ENCODE results near the gene GALNT7.
A peak's percentile ranks its signal among the peaks of the same experiment; 100 is the strongest.
"Not testable (repeated sequence)": the region's sequence is repeated elsewhere in the genome, so short reads cannot be mapped to it uniquely, and the experiment has no call there.

The GALNT7 gene

DNA sequence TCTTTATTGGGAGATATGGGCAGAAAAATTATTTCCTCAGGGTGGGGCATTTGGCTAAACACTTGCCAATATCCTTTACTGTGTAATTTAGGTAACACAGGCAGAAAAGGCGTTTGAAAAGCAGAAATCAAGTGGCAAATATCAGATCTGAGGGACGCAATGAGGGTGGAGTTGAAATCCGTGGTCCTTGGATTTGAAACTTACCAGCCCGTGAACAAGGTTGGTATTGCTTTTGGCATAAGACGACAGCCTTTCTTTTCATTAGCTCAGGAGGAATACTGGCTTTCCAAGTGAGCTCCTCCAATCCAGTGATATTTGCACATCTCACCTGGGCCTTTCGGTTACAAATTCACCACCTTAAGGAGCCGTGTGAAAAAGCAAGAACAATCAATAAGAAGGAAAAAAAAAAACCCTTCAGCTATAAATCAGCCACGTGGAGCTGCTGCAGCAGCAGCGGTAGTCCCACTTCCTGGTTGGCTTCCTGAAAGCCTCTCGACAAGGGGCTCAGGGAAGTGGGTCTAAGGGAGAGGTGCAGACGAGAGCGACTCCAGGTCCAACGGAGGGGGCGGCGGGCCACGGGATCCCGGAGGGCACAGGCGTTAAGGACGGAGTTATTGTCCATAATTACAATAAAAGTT, 734 bp upstream of the GALNT7 start:
- no peak for ATAC-seq

- ATAC-seq, result no peak
These were observed 492 bp downstream of the GALNT7 start for GRCh38 chr4:173169178-173169427.

DNA sequence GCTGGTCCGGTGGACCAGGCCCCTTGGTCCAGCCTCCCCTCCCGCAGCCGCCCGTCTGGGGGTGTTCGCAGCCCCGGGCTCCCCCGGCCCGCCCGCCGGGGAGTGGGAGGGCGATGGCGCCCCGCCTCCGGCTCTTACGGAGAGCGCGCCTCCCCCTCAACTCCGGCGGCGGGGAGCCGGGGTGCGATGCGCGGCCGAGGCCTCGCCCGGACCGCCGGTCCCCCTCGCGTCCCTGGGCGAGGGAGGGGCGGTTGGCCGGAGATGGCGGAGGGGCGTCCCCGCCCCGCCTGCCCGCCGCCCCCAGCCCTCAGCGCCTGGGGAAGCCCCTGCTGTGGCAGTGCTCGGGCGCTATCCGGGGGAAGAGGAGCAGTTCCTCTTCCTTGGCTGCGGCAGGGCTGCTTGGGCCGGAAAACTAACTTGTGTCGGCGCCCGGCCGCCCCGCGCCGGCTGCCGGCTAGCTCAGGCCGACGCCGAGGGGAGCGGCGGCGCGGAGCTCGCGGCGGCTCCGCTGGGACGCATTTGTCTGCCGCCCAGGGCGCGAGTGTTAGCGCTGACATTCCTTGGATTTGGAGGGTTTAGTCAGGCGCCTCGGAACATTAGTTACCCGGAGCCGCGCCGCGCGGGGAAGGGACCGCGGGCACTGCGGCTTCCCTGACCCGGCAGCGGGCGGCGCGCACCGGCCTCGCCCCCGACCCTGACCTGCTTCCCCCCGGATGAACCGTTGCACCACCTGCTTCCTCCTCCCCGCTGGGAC, 994 bp downstream of the GALNT7 start:
- ATAC-seq, result peak; percentile 57 to 64

- no peak for ATAC-seq
These were observed 1.7 kb downstream of the GALNT7 start for GRCh38 chr4:173170182-173170778.

GRCh38 chr4:173171098-173171497, 2.5 kb downstream of the GALNT7 start:
- ATAC-seq, result no peak

GRCh38 chr4:173171987-173172386, 3.4 kb downstream of the GALNT7 start:
- no peak for ATAC-seq

DNA sequence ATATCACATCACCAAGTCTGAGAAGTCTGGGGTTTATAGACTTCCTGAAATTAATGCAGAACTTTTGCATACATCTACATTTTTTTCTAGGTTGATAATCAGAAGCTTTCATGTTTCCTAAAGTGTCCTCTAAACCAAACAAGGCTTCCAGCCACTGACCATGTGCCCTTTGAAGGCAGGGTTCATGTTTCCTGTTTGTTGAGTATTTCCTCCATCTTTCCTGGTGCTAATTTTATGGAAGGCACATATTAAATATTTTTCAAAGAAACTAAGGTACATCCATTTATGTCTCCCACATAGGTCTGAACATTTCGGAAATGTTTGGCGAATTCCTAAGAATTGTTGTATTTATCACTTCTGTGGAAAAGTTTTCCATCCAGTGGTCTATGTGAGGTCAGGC, 5.6 kb downstream of the GALNT7 start:
- ATAC-seq, result no peak

DNA sequence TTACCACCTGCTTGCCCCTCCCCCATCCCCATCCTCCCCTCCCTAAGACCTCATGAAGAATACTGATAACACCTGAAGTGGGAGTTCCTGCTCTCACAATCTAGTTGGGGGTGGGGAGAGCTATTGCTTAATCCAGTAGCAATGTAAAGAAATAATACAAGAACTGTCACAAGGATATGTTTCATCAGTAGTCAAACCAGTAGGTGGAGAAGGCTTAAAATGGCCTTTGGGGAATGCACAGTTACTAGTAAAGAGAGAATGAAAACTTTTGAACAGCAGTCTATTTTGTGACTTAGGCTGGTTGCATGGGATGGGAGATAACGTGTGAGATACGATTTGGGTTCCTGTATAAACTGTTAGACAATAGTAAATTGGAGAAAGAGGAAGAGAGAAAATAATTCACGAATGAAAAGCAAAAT, 6.0 kb downstream of the GALNT7 start:
- ATAC-seq, result no peak

DNA sequence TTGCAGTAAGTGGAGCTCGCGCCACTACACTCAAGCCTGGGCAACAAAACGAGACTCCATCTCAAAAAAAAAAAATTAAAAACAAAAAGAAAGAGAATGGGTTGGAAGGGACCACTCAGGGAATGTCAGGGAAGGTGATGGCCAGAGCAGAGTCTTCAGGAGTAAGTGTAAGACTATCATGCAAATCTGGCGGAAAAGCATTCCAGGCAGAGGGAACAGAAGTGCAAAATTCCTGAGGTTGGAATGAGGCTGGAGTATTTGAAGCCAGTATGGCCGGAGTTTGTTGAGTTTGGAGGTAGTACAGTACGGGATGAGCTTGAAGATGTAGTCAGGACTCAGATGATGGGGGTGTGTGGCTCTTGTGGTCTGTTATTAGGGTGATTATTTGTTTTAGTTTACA, 7.4 kb downstream of the GALNT7 start:
- no peak for ATAC-seq

DNA sequence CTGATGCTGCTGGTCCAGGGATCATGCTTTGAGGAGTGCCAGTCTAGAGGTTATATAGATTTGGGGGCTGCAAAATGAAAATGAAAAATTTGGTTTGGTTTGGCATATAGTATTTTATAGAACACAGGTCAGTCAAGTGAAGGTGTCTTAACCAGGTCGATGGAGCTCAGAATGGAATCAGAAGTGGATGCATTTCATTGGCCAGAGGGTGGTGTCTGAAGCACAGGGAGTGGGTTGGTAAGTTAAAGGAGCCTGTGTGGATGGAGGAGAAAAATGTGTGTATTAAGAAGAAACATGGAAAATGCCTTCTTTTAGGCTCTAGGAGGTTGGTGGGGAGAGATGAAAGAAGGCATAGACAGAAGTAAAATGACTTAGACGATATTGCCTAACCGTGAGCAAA, 8.6 kb downstream of the GALNT7 start:
- no peak for ATAC-seq

GRCh38 chr4:173178144-173178543, 9.5 kb downstream of the GALNT7 start:
- no peak for ATAC-seq

- ATAC-seq, result peak; percentile 82 to 95
These were observed 13.2 kb downstream of the GALNT7 start for GRCh38 chr4:173181848-173182247.

DNA sequence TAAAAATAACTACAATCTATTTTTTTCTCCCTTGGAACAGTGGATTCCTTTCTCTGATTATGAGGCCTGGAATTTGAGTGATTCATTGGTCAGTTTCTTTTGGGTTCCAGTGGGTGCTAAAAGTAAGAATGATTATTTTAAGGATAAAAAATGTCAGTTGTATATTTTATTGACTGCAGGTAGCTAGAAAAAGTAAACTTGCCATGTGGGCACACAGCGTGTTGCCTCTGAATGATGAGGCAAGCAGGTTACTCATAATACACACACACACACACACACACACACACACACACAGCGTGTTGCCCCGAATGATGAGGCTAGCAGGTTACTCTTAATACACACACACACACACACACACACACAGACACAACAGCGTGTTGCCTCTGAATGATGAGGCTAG, 13.8 kb downstream of the GALNT7 start:
- no peak for ATAC-seq

- ATAC-seq, result not testable (repeated sequence)
These were observed 15.1 kb downstream of the GALNT7 start for GRCh38 chr4:173183659-173184247.

DNA sequence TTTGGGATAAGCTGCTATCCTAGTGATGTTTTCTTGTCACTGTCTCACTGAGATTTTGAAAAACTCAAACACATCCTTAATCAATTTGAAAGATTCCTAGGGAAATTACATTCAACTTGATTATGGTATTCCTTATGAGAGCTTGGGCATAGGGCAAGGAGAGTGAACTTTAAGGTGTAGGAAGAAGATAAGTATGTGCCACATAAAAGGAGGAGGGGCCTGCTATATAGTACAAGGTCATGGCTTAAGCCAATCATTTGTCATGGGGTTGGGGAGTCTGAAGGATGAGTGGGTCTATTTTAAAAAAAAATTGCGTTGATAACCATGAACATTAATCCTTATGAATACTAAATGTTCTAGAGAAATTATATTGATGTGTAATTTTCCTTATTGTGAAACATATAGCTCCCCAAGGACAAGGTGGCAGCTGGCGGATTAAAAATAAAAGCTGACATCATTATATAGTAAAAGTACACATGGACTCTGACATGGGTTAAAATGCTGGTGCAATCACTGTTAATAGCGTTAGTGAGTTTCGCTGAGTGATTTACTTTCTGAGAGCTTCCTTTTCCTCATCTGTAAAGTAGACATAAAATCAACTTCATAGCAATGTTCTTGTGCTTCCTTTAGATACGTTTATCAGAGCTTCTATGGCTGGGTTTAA, 17.4 kb downstream of the GALNT7 start:
- no peak for ATAC-seq

DNA sequence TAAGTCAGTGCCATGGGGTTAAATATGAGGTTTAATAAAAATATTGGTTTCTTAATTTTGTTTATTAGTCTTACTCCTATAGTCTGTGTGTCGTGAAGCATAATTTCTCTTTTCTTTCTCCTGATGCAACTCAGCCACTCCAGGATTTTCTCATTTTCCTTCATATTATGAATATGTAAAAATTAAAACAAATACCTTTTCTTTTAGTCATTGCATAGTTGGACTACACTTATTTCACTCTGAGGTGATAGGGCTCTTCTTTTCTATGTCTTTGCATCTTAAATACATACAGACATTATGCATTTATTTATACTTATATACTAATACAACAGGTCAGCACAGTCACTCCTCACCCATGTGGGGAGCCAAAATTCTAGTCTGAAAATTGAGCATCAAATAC, 19.1 kb downstream of the GALNT7 start:
- ATAC-seq, result no peak

DNA sequence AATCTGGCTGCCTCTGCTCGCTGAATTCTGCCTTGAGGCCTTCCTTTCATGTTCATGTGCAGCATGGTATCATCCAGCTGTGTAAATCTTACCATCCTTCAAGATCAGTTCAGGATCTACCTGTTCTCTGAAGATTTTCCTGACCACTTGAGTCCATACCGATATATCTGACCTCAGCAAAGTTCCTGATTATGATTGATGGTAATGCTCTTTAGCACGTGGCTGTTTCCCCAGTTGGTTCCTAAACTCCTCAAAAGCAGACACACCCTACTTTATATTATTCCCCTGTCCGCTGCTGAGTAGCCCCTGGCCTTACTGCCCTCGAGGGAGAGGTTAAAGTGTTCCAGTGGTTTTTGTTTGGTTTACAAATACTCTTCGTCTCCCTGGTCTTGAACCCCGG, 20.0 kb downstream of the GALNT7 start:
- no peak for ATAC-seq

DNA sequence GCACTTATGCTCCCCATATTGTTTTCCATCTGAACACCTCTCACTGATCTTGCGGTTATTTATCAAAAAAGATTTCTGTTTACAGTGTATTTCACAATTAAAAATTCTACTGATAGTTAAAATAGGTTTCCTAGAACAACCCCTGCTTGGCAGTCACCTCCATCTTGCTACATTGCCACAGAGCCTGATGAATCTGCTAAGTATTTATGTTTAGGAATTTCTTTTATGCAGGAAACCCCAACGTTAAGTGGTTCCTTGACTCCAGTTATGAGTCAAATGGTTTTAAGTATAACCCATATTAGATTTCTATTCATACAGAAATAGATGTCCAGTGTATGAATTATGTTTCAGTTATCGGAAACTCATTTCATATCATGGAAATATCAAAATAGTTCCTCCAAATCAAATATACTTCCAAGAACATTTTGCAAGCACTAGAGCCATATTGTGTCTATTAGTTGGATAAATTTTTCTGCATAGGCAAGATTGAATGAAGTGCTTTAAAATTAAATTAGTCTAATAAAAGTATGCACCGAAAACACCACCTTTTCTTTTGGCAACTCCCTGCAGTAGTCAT, 20.6 kb downstream of the GALNT7 start:
- no peak for ATAC-seq

DNA sequence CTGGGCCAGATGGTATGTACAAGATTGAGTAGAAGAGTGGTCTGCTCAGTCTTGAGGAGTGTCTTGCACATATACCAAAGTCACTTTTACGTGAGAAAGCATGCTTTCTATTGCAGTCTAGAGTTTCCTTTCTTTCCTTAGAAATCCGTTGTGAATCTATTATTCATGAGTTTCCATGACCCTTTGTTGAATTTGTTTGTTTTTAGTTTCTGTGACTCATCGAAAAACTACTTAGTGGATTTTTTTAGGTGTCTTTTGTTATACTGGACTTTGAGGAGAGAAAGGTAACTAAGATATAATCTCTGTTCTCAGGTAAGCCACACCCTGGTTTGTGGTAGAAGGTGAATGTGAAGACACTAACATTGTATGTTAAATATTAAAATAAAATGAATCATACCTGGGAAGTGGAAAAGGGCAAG, 23.0 kb downstream of the GALNT7 start:
- ATAC-seq, result peak; percentile 41 to 67

DNA sequence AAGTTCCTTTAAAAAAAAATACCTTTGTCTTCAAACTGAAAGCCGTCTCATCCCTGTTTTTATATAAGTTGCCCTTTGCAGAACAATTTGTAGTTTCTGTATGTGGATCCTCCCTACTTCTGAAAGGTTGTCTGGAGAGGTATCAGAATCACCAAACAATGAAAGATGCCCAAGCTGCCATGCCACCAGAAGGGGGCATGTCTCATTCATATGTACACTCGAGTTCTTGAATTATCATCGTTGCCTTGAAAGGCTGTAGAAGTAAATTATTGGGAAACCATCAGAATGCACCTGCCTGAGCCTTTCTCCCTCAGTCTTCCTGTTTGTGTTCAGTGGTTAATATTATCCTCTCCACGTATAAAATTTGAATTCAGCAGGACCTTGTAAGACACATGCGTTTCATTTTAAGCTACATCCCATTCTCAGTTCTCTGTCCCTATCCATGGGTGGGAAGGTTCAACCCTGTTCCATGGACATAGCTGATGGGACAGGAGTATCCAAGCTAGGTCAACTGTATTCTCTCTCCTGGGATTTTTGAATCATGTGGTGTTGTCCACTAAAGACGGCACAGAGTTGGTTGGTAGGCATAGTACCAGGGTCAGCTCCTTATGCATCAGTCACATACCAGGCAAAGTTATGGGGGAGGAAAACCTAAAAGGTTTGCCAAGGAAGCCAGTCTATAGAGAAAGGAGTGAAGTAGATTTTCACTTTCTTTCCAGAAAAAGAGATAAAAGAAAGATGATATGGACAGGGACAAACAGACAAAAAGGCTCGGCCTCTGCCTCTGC, 24.0 kb downstream of the GALNT7 start:
- no peak for ATAC-seq

- ATAC-seq, result no peak
These were observed 25.5 kb downstream of the GALNT7 start for GRCh38 chr4:173194157-173194556.

GRCh38 chr4:173195109-173195508, 26.5 kb downstream of the GALNT7 start:
- ATAC-seq, result no peak

Measured in activated CD4-positive, CD25-positive, alpha-beta regulatory T cell treated with anti-CD3 and anti-CD28 coated beads, Interleukin-2, amount 50 U/mL, for 24 hours (primary cell).